H1 (cell line): ENCODE results near the gene CELF2. TPM values are rescaled to one million over a fixed set of nuclear protein-coding genes. Genes with fewer than 3 reads are reported as not detected.

Experiments
- ASH2L ChIP-seq: fragments of 200-600, 300-600 bp; sonication (generic); IDR thresholded peaks from one replicate; pipeline ENCODE4 v1.7.1; 2017; ENCODE audit warnings: low read length
- EP300 ChIP-seq, 2 experiments: IDR thresholded peaks; 1 replicate in 1 of 2; 2 replicates in 1 of 2; pipeline ENCODE4 v1.6.1; 2011 to 2012; ENCODE audit warnings: low read depth in 2 of 2, low read length in 2 of 2, mild to moderate bottlenecking in 2 of 2, borderline replicate concordance in 1 of 2, inconsistent platforms in 1 of 2, moderate library complexity in 1 of 2
- SAP30 ChIP-seq: fragments of 300-600 bp; sonication (generic); IDR thresholded peaks from 2 replicates; pipeline ENCODE4 v1.7.1; 2012; ENCODE audit warnings: low read length, moderate library complexity, mild to moderate bottlenecking, inconsistent platforms; ENCODE audit not compliant: insufficient read depth, insufficient replicate concordance
- TAF1 ChIP-seq: IDR thresholded peaks from 2 replicates; pipeline ENCODE4 v1.6.1; 2011; ENCODE audit warnings: mild to moderate bottlenecking, low read depth, low read length
- ZNF274 ChIP-seq: IDR thresholded peaks from 2 replicates; pipeline ENCODE4 v1.7.0; 2012; ENCODE audit warnings: low read length, borderline replicate concordance; ENCODE audit errors: extremely low read depth
- polyA plus RNA-seq, 7 experiments: library from polyadenylated mRNA; depleted of rRNA in 3 of 7; stranded (reverse) in 5 of 7; unstranded in 2 of 7; fragments of >200 nt in 5 of 7; fragments of 200-250 nt in 2 of 7; gene quantifications; 1 replicate in 5 of 7; 2 replicates in 1 of 7; 4 replicates in 1 of 7; pipeline versions ENCODE4 v1.2.1 to v1.2.3, GENCODE V29; 2011 to 2013; ENCODE audit warnings: missing spikeins in 2 of 7, mixed read lengths in 2 of 7
- total RNA-seq: library from RNA; stranded (reverse); fragmentation: NEBNext Ultra II Directional; extraction: Animal tissue kit (Norgen Biotek cat#: 25700); gene quantifications from 2 replicates; pipeline ENCODE4 v1.2.1, GENCODE V29; 2021

CELF2 gene
- total and polyA plus RNA-seq, 2 of the 8 experiments (the other 6 are each of a cell fraction or from before 2014, with no cell fraction given) = 18.3 to 22.7 TPM

GRCh38 chr10:11237571-11237970, 219.9 kb downstream of the CELF2 start (continued):
- no peak for TF ChIP-seq EP300 (IDR thresholded peaks at IDR 0.05; ENCODE audit: borderline replicate concordance in 1 of 2, low read depth in 2 of 2, low read length in 2 of 2)
- TF ChIP-seq ZNF274 = no peak
- no peak for TF ChIP-seq SAP30
- no peak for TF ChIP-seq ASH2L
- TF ChIP-seq TAF1 = no peak
